Neuron (in vitro differentiated cells): Measurements from ENCODE around the gene KIAA0319L.
A peak's percentile ranks its signal among the peaks of the same experiment; 100 is the strongest.

Experiments
- H2AFZ ChIP-seq: one replicate; pipeline ENCODE4 v1.6.1; 2013; ENCODE audit warnings: low read depth, mild to moderate bottlenecking, inconsistent platforms, low read length, moderate library complexity
- H3K27me3 ChIP-seq: one replicate; pipeline ENCODE4 v1.6.1; 2013; ENCODE audit warnings: low read length; ENCODE audit not compliant: insufficient read depth
- H3K36me3 ChIP-seq: one replicate; pipeline ENCODE4 v1.6.1; 2013; ENCODE audit warnings: low read length; ENCODE audit not compliant: insufficient read depth
- H3K4me1 ChIP-seq: one replicate; pipeline ENCODE4 v1.6.1; 2013; ENCODE audit warnings: low read length; ENCODE audit not compliant: insufficient read depth
- H3K4me3 ChIP-seq: 2 replicates; pipeline ENCODE4 v1.5.1; 2013; ENCODE audit warnings: mild to moderate bottlenecking, low read length, moderate library complexity
- H3K9me3 ChIP-seq: one replicate; pipeline ENCODE4 v1.6.1; 2013; ENCODE audit warnings: low read length

The KIAA0319L gene

GRCh38 chr1:35575416-35575958, 18.3 kb upstream of the KIAA0319L start:
- no peak overlapping the region for H3K4me3 ChIP-seq
- no peaks in the 10 kb centered on the region for H3K36me3 ChIP-seq
- H2AFZ ChIP-seq: no peak overlapping the region
- peaks cover 1% of the 10 kb centered on the region for H3K9me3 ChIP-seq
- peaks cover 8% of the 10 kb centered on the region for H3K4me1 ChIP-seq
- peaks cover 27% of the 10 kb centered on the region for H3K27me3 ChIP-seq

- Histone ChIP-seq H3K4me1 (peaks cover 8% of the 10 kb centered on the region), H3K9me3 (peaks cover 1% of the 10 kb centered on the region), H2AFZ (no peak overlapping the region), H3K36me3 (no peaks in the 10 kb centered on the region), H3K4me3 (no peak overlapping the region), H3K27me3 (peaks cover 27% of the 10 kb centered on the region)
Observed at GRCh38 chr1:35574655-35575415, 17.6 kb upstream of the KIAA0319L start.

- peaks cover 8% of the 10 kb centered on the region for H3K4me1 ChIP-seq
- no peak overlapping the region for H2AFZ ChIP-seq
- no peaks in the 10 kb centered on the region for H3K36me3 ChIP-seq
- H3K27me3 ChIP-seq: peaks cover 27% of the 10 kb centered on the region
- H3K9me3 ChIP-seq: peaks cover 1% of the 10 kb centered on the region
- H3K4me3 ChIP-seq: no peak overlapping the region
Observed at GRCh38 chr1:35574125-35574654, 17.0 kb upstream of the KIAA0319L start.

- Histone ChIP-seq H3K36me3 (no peaks in the 10 kb centered on the region), H3K27me3 (peaks cover 27% of the 10 kb centered on the region), H2AFZ (peak within 1 kb of the TSS; percentile 67), H3K4me3 (peak within 1 kb of the TSS; percentile 48), H3K9me3 (peaks cover 1% of the 10 kb centered on the region), H3K4me1 (peaks cover 8% of the 10 kb centered on the region)
Observed at GRCh38 chr1:35573198-35574124, 16.3 kb upstream of the KIAA0319L start, which contains the start of gene TFAP2E. Gene TFAP2E (plus strand): TSS chr1:35573314. CDS start chr1:35573578, 264 bp downstream.

- H3K4me1 ChIP-seq: peaks cover 8% of the 10 kb centered on the region
- no peaks in the 10 kb centered on the region for H3K36me3 ChIP-seq
- H2AFZ ChIP-seq: no peak overlapping the region
- peaks cover 27% of the 10 kb centered on the region for H3K27me3 ChIP-seq
- H3K4me3 ChIP-seq: no peak overlapping the region
- peaks cover 1% of the 10 kb centered on the region for H3K9me3 ChIP-seq
Observed at GRCh38 chr1:35572296-35572695, 15.1 kb upstream of the KIAA0319L start.

- Histone ChIP-seq H3K4me1 (peaks cover 8% of the 10 kb centered on the region), H3K9me3 (peaks cover 1% of the 10 kb centered on the region), H3K36me3 (no peaks in the 10 kb centered on the region), H2AFZ (no peak overlapping the region), H3K4me3 (no peak overlapping the region), H3K27me3 (peaks cover 23% of the 10 kb centered on the region)
Observed at GRCh38 chr1:35571263-35571662, 14.1 kb upstream of the KIAA0319L start.

GRCh38 chr1:35570589-35571137, 13.5 kb upstream of the KIAA0319L start:
- H2AFZ ChIP-seq: no peak overlapping the region
- peaks cover 1% of the 10 kb centered on the region for H3K9me3 ChIP-seq
- no peaks in the 10 kb centered on the region for H3K36me3 ChIP-seq
- H3K4me1 ChIP-seq: peaks cover 8% of the 10 kb centered on the region
- H3K4me3 ChIP-seq: no peak overlapping the region
- H3K27me3 ChIP-seq: peaks cover 21% of the 10 kb centered on the region

- H3K27me3 ChIP-seq: peaks cover 14% of the 10 kb centered on the region
- H3K4me1 ChIP-seq: peaks cover 8% of the 10 kb centered on the region
- no peak overlapping the region for H3K4me3 ChIP-seq
- peaks cover 2% of the 10 kb centered on the region for H3K36me3 ChIP-seq
- H2AFZ ChIP-seq: no peak overlapping the region
- H3K9me3 ChIP-seq: peaks cover 1% of the 10 kb centered on the region
Observed at GRCh38 chr1:35569936-35570335, 12.7 kb upstream of the KIAA0319L start.

- peaks cover 8% of the 10 kb centered on the region for H3K36me3 ChIP-seq
- H3K4me3 ChIP-seq: no peak overlapping the region
- H3K9me3 ChIP-seq: no peaks in the 10 kb centered on the region
- no peak overlapping the region for H2AFZ ChIP-seq
- H3K4me1 ChIP-seq: peaks cover 8% of the 10 kb centered on the region
- peaks cover 6% of the 10 kb centered on the region for H3K27me3 ChIP-seq
Observed at GRCh38 chr1:35568975-35569395, 11.8 kb upstream of the KIAA0319L start.

- peaks cover 8% of the 10 kb centered on the region for H3K4me1 ChIP-seq
- no peak overlapping the region for H3K4me3 ChIP-seq
- no peaks in the 10 kb centered on the region for H3K9me3 ChIP-seq
- H3K27me3 ChIP-seq: no peaks in the 10 kb centered on the region
- H2AFZ ChIP-seq: no peak overlapping the region
- H3K36me3 ChIP-seq: peaks cover 9% of the 10 kb centered on the region
Observed at GRCh38 chr1:35567947-35568558, 10.8 kb upstream of the KIAA0319L start.

- Histone ChIP-seq H3K27me3 (no peaks in the 10 kb centered on the region), H3K4me3 (no peak overlapping the region), H3K4me1 (peaks cover 3% of the 10 kb centered on the region), H3K36me3 (peaks cover 27% of the 10 kb centered on the region), H3K9me3 (no peaks in the 10 kb centered on the region), H2AFZ (no peak overlapping the region)
Observed at GRCh38 chr1:35565742-35566133, 8.5 kb upstream of the KIAA0319L start.
